A549 (cell line): ENCODE results near the gene RPL29. TPM values are rescaled to one million over a fixed set of nuclear protein-coding genes. Genes with fewer than 3 reads are reported as not detected.

Source experiments
- ATAC-seq, 2 experiments: fragments of 200-7000 bp in 1 of 2; fragments of >200 bp in 1 of 2; cut with Nextera tagmentation in 1 of 2; cut with Tn5 transposase in 1 of 2; 3 replicates each; pipeline versions ENCODE4 v1.8.0 to v1.9.1; 2018 to 2020; ENCODE audit warnings: mild to moderate bottlenecking in 1 of 2, moderate library complexity in 1 of 2
- CTCF ChIA-PET: fragments of 300-600 bp; sonication (Branson Sonifier 250); formaldehyde crosslinking; extraction: SDS; loops from one replicate; lab custom pipeline; 2021; ENCODE audit warnings: antibody characterized with exemption, inconsistent platforms; lab: Yijun Ruan, JAX
- POLR2A ChIA-PET: fragments of 350-600 bp; formaldehyde crosslinking; extraction: SDS; loops from one replicate; lab custom pipeline; 2021; ENCODE audit warnings: antibody characterized with exemption, inconsistent platforms; lab: Yijun Ruan, JAX
- DNase-seq, 2 experiments: peaks; one replicate each; pipeline versions ENCODE4 v3.0.0 to v3.0.0-alpha.2; 2011 to 2016; ENCODE audit warnings: low read depth in 1 of 2, low spot score in 1 of 2
- FAIRE-seq: peaks from 2 replicates; lab custom pipeline; 2011; peaks lifted over from hg19 to GRCh38; lab: Jason Lieb, UNC
- H3K27ac ChIP-seq, 2 experiments: fragments of >200 bp; sonication (Bioruptor Twin); formaldehyde crosslinking; 3 replicates each; pipeline ENCODE4 v1.5.1; 2016 to 2017
- H3K4me1 ChIP-seq: fragments of >200 bp; sonication (Bioruptor Twin); formaldehyde crosslinking; 3 replicates; pipeline ENCODE4 v1.6.1; 2016
- H3K4me2 ChIP-seq: fragments of >200 bp; sonication (Bioruptor Twin); formaldehyde crosslinking; 3 replicates; pipeline ENCODE4 v1.6.1; 2016
- H3K4me3 ChIP-seq: fragments of >200 bp; sonication (Bioruptor Twin); formaldehyde crosslinking; 3 replicates; pipeline ENCODE4 v1.5.1; 2016
- H3K9me3 ChIP-seq: fragments of >200 bp; sonication (Bioruptor Twin); formaldehyde crosslinking; 3 replicates; pipeline ENCODE4 v1.6.1; 2016
- BHLHE40 ChIP-seq: IDR thresholded peaks from 2 replicates; pipeline ENCODE4 v1.6.1; 2012; ENCODE audit warnings: low read depth, low read length, inconsistent platforms
- CBX8 ChIP-seq: fragments of 200-600 bp; sonication (generic); IDR thresholded peaks from 2 replicates; pipeline ENCODE4 v1.6.1; 2016
- EHF ChIP-seq: fragments of 250-450 bp; sonication (Bioruptor Pico); IDR thresholded peaks from 2 replicates; pipeline ENCODE4 v1.5.0; 2020; ENCODE audit warnings: mild to moderate bottlenecking
- FOSB ChIP-seq: fragments of 250-450 bp; sonication (Bioruptor Pico); IDR thresholded peaks from 2 replicates; pipeline ENCODE4 v1.5.0; 2020; ENCODE audit warnings: mild to moderate bottlenecking, moderate library complexity
- HDAC2 ChIP-seq: fragments of 200-600 bp; sonication (generic); IDR thresholded peaks from 2 replicates; pipeline ENCODE4 v1.6.1; 2016
- HOXB5 ChIP-seq: fragments of 250-450 bp; sonication (Bioruptor Pico); IDR thresholded peaks from 2 replicates; pipeline ENCODE4 v1.5.0; 2020; ENCODE audit warnings: mild to moderate bottlenecking, moderate library complexity
- KDM1A ChIP-seq: fragments of 200-600 bp; sonication (generic); IDR thresholded peaks from 2 replicates; pipeline ENCODE4 v1.6.1; 2016; ENCODE audit warnings: low read depth, mild to moderate bottlenecking
- MYC ChIP-seq: IDR thresholded peaks from 2 replicates; pipeline ENCODE4 v1.6.1; 2012; ENCODE audit warnings: mild to moderate bottlenecking, inconsistent platforms, low read length, improper control_type of control experiment, borderline replicate concordance
- NR3C1 ChIP-seq: fragments of >200 bp; sonication (Bioruptor Twin); formaldehyde crosslinking; IDR thresholded peaks from 3 replicates; pipeline ENCODE4 v1.6.1; 2017
- POLR2AphosphoS2 ChIP-seq: conservative IDR thresholded peaks from 2 replicates; pipeline ENCODE4 v1.6.1; 2012; ENCODE audit warnings: low read length, improper control_type of control experiment, inconsistent platforms
- RCOR1 ChIP-seq: fragments of 150-350 bp; IDR thresholded peaks from 2 replicates; pipeline ENCODE4 v1.6.1; 2014; ENCODE audit warnings: antibody characterized with exemption, low read length, low read depth
- ZFP36 ChIP-seq: fragments of 450-650 bp; IDR thresholded peaks from 2 replicates; pipeline ENCODE4 v1.6.1; 2014; ENCODE audit warnings: borderline replicate concordance; ENCODE audit not compliant: partially characterized antibody
- ZNF302 ChIP-seq: fragments of 250-450 bp; sonication (Bioruptor Pico); IDR thresholded peaks from 2 replicates; pipeline ENCODE4 v1.9.0; 2021; ENCODE audit warnings: inconsistent platforms, mild to moderate bottlenecking, moderate library complexity
- ZSCAN20 ChIP-seq: fragments of 250-450 bp; sonication (Bioruptor Pico); IDR thresholded peaks from 2 replicates; pipeline ENCODE4 v1.8.0; 2022; ENCODE audit warnings: mild to moderate bottlenecking, moderate library complexity
- WGBS: methylation state at CpG from one replicate; pipeline ENCODE4 v1.1.6; 2017; ENCODE audit errors: missing lambda C conversion rate; 5-methylcytosine and 5-hydroxymethylcytosine counted together
- polyA plus RNA-seq, 4 experiments: library from polyadenylated mRNA; depleted of rRNA in 3 of 4; stranded (reverse); fragments of >200 nt; fragmentation: RNase III in 1 of 4; extraction: RNeasy Plus Mini Kit Qiagen cat#74134 plus additional on column Dnase treatment in 1 of 4; gene quantifications; 2 replicates in 3 of 4; 3 replicates in 1 of 4; pipeline ENCODE4 v1.2.3, GENCODE V29; 2011 to 2017
- TF ChIP-seq, protein P1 (sequence below): fragments of 200-600 bp; sonication (generic); IDR thresholded peaks from 2 replicates; pipeline ENCODE4 v1.6.1; 2016; ENCODE audit warnings: antibody characterized with exemption, mild to moderate bottlenecking, moderate library complexity
- TF ChIP-seq, protein P2 (sequence below): IDR thresholded peaks from 2 replicates; pipeline ENCODE4 v1.6.1; 2012; ENCODE audit warnings: low read depth, borderline replicate concordance
- TF ChIP-seq, protein P3 (sequence below): IDR thresholded peaks from 2 replicates; pipeline ENCODE4 v1.6.1; 2012
- TF ChIP-seq, protein P4 (sequence below): fragments of 450-650 bp; IDR thresholded peaks from 2 replicates; pipeline ENCODE4 v1.6.1; 2014; ENCODE audit warnings: antibody characterized with exemption
- TF ChIP-seq, protein P5 (sequence below): fragments of 250-450 bp; sonication (Bioruptor Pico); IDR thresholded peaks from 2 replicates; pipeline ENCODE4 v1.5.0; 2020; ENCODE audit warnings: low read depth, mild to moderate bottlenecking, moderate library complexity
- TF ChIP-seq, protein P6 (sequence below): fragments of >200 bp; sonication (Bioruptor Twin); formaldehyde crosslinking; IDR thresholded peaks from 3 replicates; pipeline ENCODE4 v1.5.1; 2016
- TF ChIP-seq, protein P7 (sequence below): fragments of 250-450 bp; sonication (Bioruptor Pico); IDR thresholded peaks from 2 replicates; pipeline ENCODE4 v1.5.0; 2021; ENCODE audit warnings: mild to moderate bottlenecking, moderate library complexity, borderline replicate concordance
- TF ChIP-seq, protein P8 (sequence below): fragments of >200 bp; sonication (Bioruptor Twin); formaldehyde crosslinking; IDR thresholded peaks from 2 replicates; pipeline ENCODE4 v1.6.1; 2016

The RPL29 gene
- polyA plus RNA-seq, 2 of the 4 experiments (the other 2 are of a cell fraction): 808 to 1,152 TPM

DNA sequence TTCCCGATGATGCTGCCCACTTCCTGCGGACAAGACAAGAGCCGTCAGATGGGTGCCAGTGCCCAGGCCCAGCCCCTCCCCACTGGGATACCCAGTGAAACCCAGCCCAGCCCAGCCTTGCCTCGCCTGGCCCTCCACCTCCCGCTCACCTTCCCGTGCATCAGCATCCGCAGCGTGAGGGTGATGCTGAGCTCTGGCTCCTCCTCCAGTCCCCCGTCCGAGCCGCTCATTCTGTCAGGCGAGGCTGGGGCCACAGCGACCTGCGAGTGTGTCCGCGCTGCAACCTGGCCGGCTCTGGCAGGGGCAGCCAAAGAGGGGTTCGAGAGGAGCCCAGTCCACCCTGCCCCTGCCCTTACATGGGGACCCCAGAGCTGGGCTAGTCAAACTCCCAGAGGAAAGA lies 34.7 kb downstream of the RPL29 start:
- H3K4me2 ChIP-seq: no peak overlapping the region
- H3K27ac ChIP-seq: no peak overlapping the region
- no peak overlapping the region for H3K4me3 ChIP-seq
- TF ChIP-seq HOXB5: no peak
- TF ChIP-seq, protein P1, sequence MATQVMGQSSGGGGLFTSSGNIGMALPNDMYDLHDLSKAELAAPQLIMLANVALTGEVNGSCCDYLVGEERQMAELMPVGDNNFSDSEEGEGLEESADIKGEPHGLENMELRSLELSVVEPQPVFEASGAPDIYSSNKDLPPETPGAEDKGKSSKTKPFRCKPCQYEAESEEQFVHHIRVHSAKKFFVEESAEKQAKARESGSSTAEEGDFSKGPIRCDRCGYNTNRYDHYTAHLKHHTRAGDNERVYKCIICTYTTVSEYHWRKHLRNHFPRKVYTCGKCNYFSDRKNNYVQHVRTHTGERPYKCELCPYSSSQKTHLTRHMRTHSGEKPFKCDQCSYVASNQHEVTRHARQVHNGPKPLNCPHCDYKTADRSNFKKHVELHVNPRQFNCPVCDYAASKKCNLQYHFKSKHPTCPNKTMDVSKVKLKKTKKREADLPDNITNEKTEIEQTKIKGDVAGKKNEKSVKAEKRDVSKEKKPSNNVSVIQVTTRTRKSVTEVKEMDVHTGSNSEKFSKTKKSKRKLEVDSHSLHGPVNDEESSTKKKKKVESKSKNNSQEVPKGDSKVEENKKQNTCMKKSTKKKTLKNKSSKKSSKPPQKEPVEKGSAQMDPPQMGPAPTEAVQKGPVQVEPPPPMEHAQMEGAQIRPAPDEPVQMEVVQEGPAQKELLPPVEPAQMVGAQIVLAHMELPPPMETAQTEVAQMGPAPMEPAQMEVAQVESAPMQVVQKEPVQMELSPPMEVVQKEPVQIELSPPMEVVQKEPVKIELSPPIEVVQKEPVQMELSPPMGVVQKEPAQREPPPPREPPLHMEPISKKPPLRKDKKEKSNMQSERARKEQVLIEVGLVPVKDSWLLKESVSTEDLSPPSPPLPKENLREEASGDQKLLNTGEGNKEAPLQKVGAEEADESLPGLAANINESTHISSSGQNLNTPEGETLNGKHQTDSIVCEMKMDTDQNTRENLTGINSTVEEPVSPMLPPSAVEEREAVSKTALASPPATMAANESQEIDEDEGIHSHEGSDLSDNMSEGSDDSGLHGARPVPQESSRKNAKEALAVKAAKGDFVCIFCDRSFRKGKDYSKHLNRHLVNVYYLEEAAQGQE: no peak
- TF ChIP-seq BHLHE40: no peak
- TF ChIP-seq CBX8: no peak
- no peak for TF ChIP-seq EHF (CRISPR knock-in tag)
- TF ChIP-seq, protein P2, sequence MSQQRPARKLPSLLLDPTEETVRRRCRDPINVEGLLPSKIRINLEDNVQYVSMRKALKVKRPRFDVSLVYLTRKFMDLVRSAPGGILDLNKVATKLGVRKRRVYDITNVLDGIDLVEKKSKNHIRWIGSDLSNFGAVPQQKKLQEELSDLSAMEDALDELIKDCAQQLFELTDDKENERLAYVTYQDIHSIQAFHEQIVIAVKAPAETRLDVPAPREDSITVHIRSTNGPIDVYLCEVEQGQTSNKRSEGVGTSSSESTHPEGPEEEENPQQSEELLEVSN: no peak
- no peak for TF ChIP-seq HDAC2
- no peak for TF ChIP-seq ZFP36
- no peak for DNase-seq
- WGBS: 86% methylated on average over 7 of the region's 18 CpGs
- ATAC-seq: no peak
- ChIA-PET POLR2A (no interaction called here), CTCF (interaction anchor here (1.4 to 5.4 kb wide), 3 partner anchors 13 to 22 kb away, joined by 6 to 36 read pairs (median 21); partner anchors contain the start of genes ABHD14A, ABHD14B, ACY1 and PARP3)
- H3K9me3 ChIP-seq: no peaks in the 10 kb centered on the region
- H3K4me1 ChIP-seq: no peaks in the 10 kb centered on the region
- no peak for FAIRE-seq

DNA sequence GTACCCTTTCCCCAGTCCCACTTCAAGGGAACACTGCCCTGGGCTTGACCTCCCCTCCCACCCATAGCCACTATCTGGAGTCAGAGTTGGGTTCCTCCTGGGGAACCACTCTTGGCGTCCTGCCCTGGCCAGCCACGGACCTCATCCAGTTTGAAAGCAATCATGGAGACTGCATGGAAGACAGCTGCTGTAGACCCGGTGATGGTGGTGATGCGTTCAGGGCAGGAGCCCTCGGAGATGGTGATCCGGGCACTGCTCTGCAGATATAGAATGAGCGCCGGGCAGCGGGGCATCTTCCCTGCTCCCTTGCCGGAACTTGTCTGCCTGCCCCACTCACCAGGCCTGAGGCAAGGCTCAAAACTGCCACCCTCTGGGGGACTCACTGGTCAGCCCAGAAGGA lies 35.3 kb downstream of the RPL29 start:
- FAIRE-seq (no peak), ATAC-seq (no peak), DNase-seq (no peak)
- 85% methylated on average over 4 of the region's 10 CpGs for WGBS
- H3K27ac ChIP-seq: no peak overlapping the region
- no peaks in the 10 kb centered on the region for H3K9me3 ChIP-seq
- TF ChIP-seq, protein P3, sequence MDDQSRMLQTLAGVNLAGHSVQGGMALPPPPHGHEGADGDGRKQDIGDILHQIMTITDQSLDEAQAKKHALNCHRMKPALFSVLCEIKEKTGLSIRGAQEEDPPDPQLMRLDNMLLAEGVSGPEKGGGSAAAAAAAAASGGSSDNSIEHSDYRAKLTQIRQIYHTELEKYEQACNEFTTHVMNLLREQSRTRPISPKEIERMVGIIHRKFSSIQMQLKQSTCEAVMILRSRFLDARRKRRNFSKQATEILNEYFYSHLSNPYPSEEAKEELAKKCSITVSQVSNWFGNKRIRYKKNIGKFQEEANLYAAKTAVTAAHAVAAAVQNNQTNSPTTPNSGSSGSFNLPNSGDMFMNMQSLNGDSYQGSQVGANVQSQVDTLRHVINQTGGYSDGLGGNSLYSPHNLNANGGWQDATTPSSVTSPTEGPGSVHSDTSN: no peak
- no peak for TF ChIP-seq EHF (CRISPR knock-in tag)
- no peaks in the 10 kb centered on the region for H3K4me1 ChIP-seq
- no peak overlapping the region for H3K4me2 ChIP-seq
- POLR2A ChIA-PET: no interaction called here
- no peak overlapping the region for H3K4me3 ChIP-seq
- CTCF ChIA-PET: interaction anchor here (3.0 to 5.4 kb wide), 2 partner anchors 14 to 18 kb away, joined by 21 to 36 read pairs; partner anchors contain the start of genes ABHD14A, ABHD14B, PARP3 and RRP9

DNA sequence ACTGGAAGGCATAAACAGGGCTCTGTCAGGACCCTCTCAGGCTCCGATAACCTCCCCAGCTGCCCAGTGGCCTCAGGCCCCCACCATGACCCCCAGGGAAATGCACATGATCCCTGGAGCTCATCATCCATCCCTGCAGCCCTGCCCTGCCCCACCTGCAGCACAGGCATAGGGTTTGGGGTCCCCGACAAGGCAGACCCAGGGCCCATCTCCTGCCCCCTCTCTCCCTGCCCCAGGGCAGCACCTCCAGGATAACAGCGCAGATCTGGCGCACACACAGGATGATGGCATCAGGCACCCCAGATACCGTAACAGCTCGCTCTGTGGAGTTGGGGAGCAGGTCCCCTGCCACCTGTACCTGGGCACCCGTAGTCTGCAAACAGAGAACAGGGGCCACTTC lies 36.0 kb downstream of the RPL29 start:
- DNase-seq: no peak
- ATAC-seq: no peak
- no peaks in the 10 kb centered on the region for H3K9me3 ChIP-seq
- H3K4me2 ChIP-seq: no peak overlapping the region
- H3K4me1 ChIP-seq: no peaks in the 10 kb centered on the region
- ChIA-PET CTCF (interaction anchor here (1.0 kb wide), 1 partner anchor 18 kb away, joined by 3 read pairs; the partner anchor contains the start of gene RRP9), POLR2A (no interaction called here)
- H3K4me3 ChIP-seq: no peak overlapping the region
- no peak overlapping the region for H3K27ac ChIP-seq
- FAIRE-seq: no peak
- 100% methylated on average over 3 of the region's 7 CpGs for WGBS
- no peak for TF ChIP-seq NR3C1
- TF ChIP-seq, protein P4, sequence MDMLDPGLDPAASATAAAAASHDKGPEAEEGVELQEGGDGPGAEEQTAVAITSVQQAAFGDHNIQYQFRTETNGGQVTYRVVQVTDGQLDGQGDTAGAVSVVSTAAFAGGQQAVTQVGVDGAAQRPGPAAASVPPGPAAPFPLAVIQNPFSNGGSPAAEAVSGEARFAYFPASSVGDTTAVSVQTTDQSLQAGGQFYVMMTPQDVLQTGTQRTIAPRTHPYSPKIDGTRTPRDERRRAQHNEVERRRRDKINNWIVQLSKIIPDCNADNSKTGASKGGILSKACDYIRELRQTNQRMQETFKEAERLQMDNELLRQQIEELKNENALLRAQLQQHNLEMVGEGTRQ: no peak
- TF ChIP-seq POLR2AphosphoS2: no peak
- no peak for TF ChIP-seq RCOR1
- TF ChIP-seq, protein P5, sequence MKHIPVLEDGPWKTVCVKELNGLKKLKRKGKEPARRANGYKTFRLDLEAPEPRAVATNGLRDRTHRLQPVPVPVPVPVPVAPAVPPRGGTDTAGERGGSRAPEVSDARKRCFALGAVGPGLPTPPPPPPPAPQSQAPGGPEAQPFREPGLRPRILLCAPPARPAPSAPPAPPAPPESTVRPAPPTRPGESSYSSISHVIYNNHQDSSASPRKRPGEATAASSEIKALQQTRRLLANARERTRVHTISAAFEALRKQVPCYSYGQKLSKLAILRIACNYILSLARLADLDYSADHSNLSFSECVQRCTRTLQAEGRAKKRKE (CRISPR knock-in tag): no peak
- TF ChIP-seq, protein P6, sequence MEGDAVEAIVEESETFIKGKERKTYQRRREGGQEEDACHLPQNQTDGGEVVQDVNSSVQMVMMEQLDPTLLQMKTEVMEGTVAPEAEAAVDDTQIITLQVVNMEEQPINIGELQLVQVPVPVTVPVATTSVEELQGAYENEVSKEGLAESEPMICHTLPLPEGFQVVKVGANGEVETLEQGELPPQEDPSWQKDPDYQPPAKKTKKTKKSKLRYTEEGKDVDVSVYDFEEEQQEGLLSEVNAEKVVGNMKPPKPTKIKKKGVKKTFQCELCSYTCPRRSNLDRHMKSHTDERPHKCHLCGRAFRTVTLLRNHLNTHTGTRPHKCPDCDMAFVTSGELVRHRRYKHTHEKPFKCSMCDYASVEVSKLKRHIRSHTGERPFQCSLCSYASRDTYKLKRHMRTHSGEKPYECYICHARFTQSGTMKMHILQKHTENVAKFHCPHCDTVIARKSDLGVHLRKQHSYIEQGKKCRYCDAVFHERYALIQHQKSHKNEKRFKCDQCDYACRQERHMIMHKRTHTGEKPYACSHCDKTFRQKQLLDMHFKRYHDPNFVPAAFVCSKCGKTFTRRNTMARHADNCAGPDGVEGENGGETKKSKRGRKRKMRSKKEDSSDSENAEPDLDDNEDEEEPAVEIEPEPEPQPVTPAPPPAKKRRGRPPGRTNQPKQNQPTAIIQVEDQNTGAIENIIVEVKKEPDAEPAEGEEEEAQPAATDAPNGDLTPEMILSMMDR: no peak
- TF ChIP-seq, protein P7, sequence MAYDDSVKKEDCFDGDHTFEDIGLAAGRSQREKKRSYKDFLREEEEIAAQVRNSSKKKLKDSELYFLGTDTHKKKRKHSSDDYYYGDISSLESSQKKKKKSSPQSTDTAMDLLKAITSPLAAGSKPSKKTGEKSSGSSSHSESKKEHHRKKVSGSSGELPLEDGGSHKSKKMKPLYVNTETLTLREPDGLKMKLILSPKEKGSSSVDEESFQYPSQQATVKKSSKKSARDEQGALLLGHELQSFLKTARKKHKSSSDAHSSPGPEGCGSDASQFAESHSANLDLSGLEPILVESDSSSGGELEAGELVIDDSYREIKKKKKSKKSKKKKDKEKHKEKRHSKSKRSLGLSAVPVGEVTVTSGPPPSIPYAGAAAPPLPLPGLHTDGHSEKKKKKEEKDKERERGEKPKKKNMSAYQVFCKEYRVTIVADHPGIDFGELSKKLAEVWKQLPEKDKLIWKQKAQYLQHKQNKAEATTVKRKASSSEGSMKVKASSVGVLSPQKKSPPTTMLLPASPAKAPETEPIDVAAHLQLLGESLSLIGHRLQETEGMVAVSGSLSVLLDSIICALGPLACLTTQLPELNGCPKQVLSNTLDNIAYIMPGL (CRISPR knock-in tag): no peak
- no peak for TF ChIP-seq EHF (CRISPR knock-in tag)
- TF ChIP-seq CBX8: no peak
- no peak for TF ChIP-seq FOSB (CRISPR knock-in tag)
- no peak for TF ChIP-seq KDM1A
- TF ChIP-seq, protein P8, sequence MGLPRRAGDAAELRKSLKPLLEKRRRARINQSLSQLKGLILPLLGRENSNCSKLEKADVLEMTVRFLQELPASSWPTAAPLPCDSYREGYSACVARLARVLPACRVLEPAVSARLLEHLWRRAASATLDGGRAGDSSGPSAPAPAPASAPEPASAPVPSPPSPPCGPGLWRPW: no peak
- TF ChIP-seq ZSCAN20 (CRISPR knock-in tag): no peak
- no peak for TF ChIP-seq MYC
- no peak for TF ChIP-seq ZNF302
